NB4 (cell line): ENCODE results near the gene CCDC87.

Experiments
- MAX ChIP-seq: IDR thresholded peaks from 2 replicates; pipeline ENCODE4 v1.6.1; 2011; ENCODE audit warnings: low read depth, low read length
- POLR2A ChIP-seq: IDR thresholded peaks from 2 replicates; pipeline ENCODE4 v1.6.1; 2011; ENCODE audit warnings: mild to moderate bottlenecking; ENCODE audit not compliant: insufficient read length; ENCODE audit errors: extremely low read depth
- TF ChIP-seq, protein P1 (sequence below): IDR thresholded peaks from one replicate; pipeline ENCODE4 v1.5.1; 2012; ENCODE audit warnings: low read depth, low read length

- TF ChIP-seq, protein P1, sequence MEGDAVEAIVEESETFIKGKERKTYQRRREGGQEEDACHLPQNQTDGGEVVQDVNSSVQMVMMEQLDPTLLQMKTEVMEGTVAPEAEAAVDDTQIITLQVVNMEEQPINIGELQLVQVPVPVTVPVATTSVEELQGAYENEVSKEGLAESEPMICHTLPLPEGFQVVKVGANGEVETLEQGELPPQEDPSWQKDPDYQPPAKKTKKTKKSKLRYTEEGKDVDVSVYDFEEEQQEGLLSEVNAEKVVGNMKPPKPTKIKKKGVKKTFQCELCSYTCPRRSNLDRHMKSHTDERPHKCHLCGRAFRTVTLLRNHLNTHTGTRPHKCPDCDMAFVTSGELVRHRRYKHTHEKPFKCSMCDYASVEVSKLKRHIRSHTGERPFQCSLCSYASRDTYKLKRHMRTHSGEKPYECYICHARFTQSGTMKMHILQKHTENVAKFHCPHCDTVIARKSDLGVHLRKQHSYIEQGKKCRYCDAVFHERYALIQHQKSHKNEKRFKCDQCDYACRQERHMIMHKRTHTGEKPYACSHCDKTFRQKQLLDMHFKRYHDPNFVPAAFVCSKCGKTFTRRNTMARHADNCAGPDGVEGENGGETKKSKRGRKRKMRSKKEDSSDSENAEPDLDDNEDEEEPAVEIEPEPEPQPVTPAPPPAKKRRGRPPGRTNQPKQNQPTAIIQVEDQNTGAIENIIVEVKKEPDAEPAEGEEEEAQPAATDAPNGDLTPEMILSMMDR, result no peak
- no peak for TF ChIP-seq POLR2A
- no peak for TF ChIP-seq MAX
Measured at GRCh38 chr11:66570079-66570849, 22.6 kb downstream of the CCDC87 start.
